Natural killer cell (primary cell): ENCODE data around the gene ZNF385C. TPM values are rescaled to one million over a fixed set of nuclear protein-coding genes. Genes with fewer than 3 reads are reported as not detected.
A peak's percentile ranks its signal among the peaks of the same experiment; 100 is the strongest.

Experiments used
- ATAC-seq, 3 donors: fragments of 150-1000 bp in 2 of 3; fragments of 200-7000 bp in 1 of 3; cut with Tn5 transposase; 1 replicate in 1 of 3; 2 replicates in 2 of 3; pipeline ENCODE4 v1.10.0; 2021; ENCODE audit warnings: mild to moderate bottlenecking in 2 of 3, moderate library complexity in 2 of 3
- DNase-seq, 2 donors: peaks; one replicate each; pipeline versions ENCODE4 v3.0.0 to v3.0.0-alpha.2; 2013 to 2021; ENCODE audit warnings: mixed read lengths in 1 of 2
- H3K27ac ChIP-seq: one replicate; pipeline ENCODE4 v1.5.1; 2013; ENCODE audit warnings: mild to moderate bottlenecking, low read length
- H3K27me3 ChIP-seq: one replicate; pipeline ENCODE4 v1.6.1; 2013; ENCODE audit warnings: low read length; ENCODE audit not compliant: control insufficient read depth, insufficient read depth
- H3K36me3 ChIP-seq: one replicate; pipeline ENCODE4 v1.6.1; 2013; ENCODE audit warnings: low read length; ENCODE audit not compliant: control insufficient read depth, insufficient read depth
- H3K4me1 ChIP-seq: one replicate; pipeline ENCODE4 v1.6.1; 2013; ENCODE audit warnings: low read length; ENCODE audit not compliant: control insufficient read depth, insufficient read depth
- H3K4me3 ChIP-seq: one replicate; pipeline ENCODE4 v1.5.1; 2013; ENCODE audit warnings: low read length
- H3K9me3 ChIP-seq: one replicate; pipeline ENCODE4 v1.6.1; 2013; ENCODE audit warnings: low read length; ENCODE audit not compliant: control insufficient read depth, insufficient read depth
- H3K27ac Mint-ChIP-seq, 2 donors: one replicate each; pipeline ENCODE4 v1.8.0; 2022; ENCODE audit warnings: mild to moderate bottlenecking in 2 of 2, mixed read lengths in 2 of 2, moderate library complexity in 1 of 2
- H3K27me3 Mint-ChIP-seq, 2 donors: one replicate each; pipeline ENCODE4 v1.8.0; 2022; ENCODE audit warnings: low read depth in 2 of 2, mixed read lengths in 2 of 2
- H3K36me3 Mint-ChIP-seq: one replicate; pipeline ENCODE4 v1.8.0; 2022; ENCODE audit warnings: mixed read lengths
- H3K4me1 Mint-ChIP-seq, 2 donors: one replicate each; pipeline ENCODE4 v1.8.0; 2022; ENCODE audit warnings: mixed read lengths in 2 of 2
- H3K4me3 Mint-ChIP-seq: one replicate; pipeline ENCODE4 v1.8.0; 2022; ENCODE audit warnings: mild to moderate bottlenecking, moderate library complexity, mixed read lengths
- H3K9me3 Mint-ChIP-seq, 2 donors: one replicate each; pipeline ENCODE4 v1.8.0; 2022; ENCODE audit warnings: mixed read lengths in 2 of 2
- CTCF ChIP-seq: fragments of 200-600 bp; IDR thresholded peaks from one replicate; pipeline ENCODE4 v1.8.0; 2022; ENCODE audit warnings: antibody characterized with exemption
- WGBS: methylation state at CpG from one replicate; pipeline ENCODE4 v1.1.7; 2013; ENCODE audit warnings: missing lambda C conversion rate; ENCODE audit not compliant: insufficient coverage; 5-methylcytosine and 5-hydroxymethylcytosine counted together
- intact Hi-C: fragments of 100-400 bp; cut with micrococcal nuclease; formaldehyde crosslinking; loops from one replicate; pipeline ENCODE4 v1.14.2; 2022
- total RNA-seq, 4 donors: library from RNA; stranded (reverse); fragments of 120-200 nt in 1 of 4; gene quantifications; one replicate each; pipeline versions ENCODE4 v1.2.3 to v1.2.4, GENCODE V29; 2013 to 2022

ZNF385C gene
- total RNA-seq, 3 donors from 2014 or later (not counting 1 experiment from before 2014, with no cell fraction given) = 0.28 TPM; not detected in 2

- no peak for DNase-seq
- Histone ChIP-seq H3K4me1 (peaks cover 28% of the 10 kb centered on the region), H3K27ac (no peak overlapping the region), H3K27me3 (no peaks in the 10 kb centered on the region), H3K9me3 (no peaks in the 10 kb centered on the region), H3K4me3 (no peak overlapping the region), H3K36me3 (peaks cover 70% of the 10 kb centered on the region)
- Mint-ChIP-seq H3K36me3 (no peaks in the 10 kb centered on the region), H3K4me3 (no peak overlapping the region), H3K4me1 (peaks cover 19 to 27% of the 10 kb centered on the region in 2 donors), H3K27me3 (no peaks in the 10 kb centered on the region), H3K9me3 (no peaks in the 10 kb centered on the region), H3K27ac (peak overlapping the region in 1 of 2 donors; percentile 40)
- TF ChIP-seq CTCF = no peak
- ATAC-seq = no peak
- intact Hi-C loops = no loop called here
- WGBS = 93% methylated on average over 11 of the region's 11 CpGs
These were observed 122.0 kb downstream of the ZNF385C start for GRCh38 chr17:41976142-41976768.

Other genes with a start within 250 kb of the ZNF385C start
- gene KLHL11, start 233.1 kb downstream of the ZNF385C start, total RNA-seq = 10 to 100 TPM; 19.4 to 29.0 (median 28.2) TPM
- gene ACLY, start 179.5 kb downstream of the ZNF385C start, total RNA-seq = 100 to 1,000 TPM in 2 of 3 donors, 10 to 100 TPM in 1; 86.5 to 106 (median 106) TPM
- gene ODAD4, start 167.9 kb downstream of the ZNF385C start, total RNA-seq = 1 to 10 TPM in 1 of 3 donors, under 1 TPM in 2; 0.70 to 2.9 (median 0.95) TPM
- 10 to 100 TPM; 32.4 to 44.8 (median 38.2) TPM for gene CNP, start 131.7 kb downstream of the ZNF385C start, total RNA-seq
- gene DNAJC7, start 81.0 kb downstream of the ZNF385C start, total RNA-seq = 100 to 1,000 TPM; 123 to 159 (median 149) TPM
- 10 to 100 TPM; 17.5 to 20.9 (median 19.3) TPM for gene NKIRAS2, start 78.4 kb downstream of the ZNF385C start, total RNA-seq
- gene C17orf113, start 47.9 kb downstream of the ZNF385C start, total RNA-seq = under 1 TPM; 0.25 to 0.28 (median 0.26) TPM
- gene DHX58, start 14.2 kb upstream of the ZNF385C start, total RNA-seq = 10 to 100 TPM; 22.0 to 29.0 (median 24.5) TPM
- 10 to 100 TPM; 29.6 to 32.8 (median 29.9) TPM for gene KAT2A, start 22.9 kb upstream of the ZNF385C start, total RNA-seq
- gene HSPB9, start 24.3 kb upstream of the ZNF385C start, total RNA-seq = not detected
- gene RAB5C, start 56.5 kb upstream of the ZNF385C start, total RNA-seq = 100 to 1,000 TPM; 137 to 151 (median 148) TPM
- gene KCNH4, start 82.7 kb upstream of the ZNF385C start, total RNA-seq = under 1 TPM; 0.12 to 0.27 (median 0.20) TPM
- not detected for gene HCRT, start 87.0 kb upstream of the ZNF385C start, total RNA-seq
- 10 to 100 TPM; 19.5 to 24.6 (median 22.8) TPM for gene GHDC, start 96.0 kb upstream of the ZNF385C start, total RNA-seq
- 100 to 1,000 TPM in 2 of 3 donors, 10 to 100 TPM in 1; 79.9 to 112 (median 103) TPM for gene STAT5B, start 177.9 kb upstream of the ZNF385C start, total RNA-seq
- gene STAT5A, start 190.0 kb upstream of the ZNF385C start, total RNA-seq = 100 to 1,000 TPM; 112 to 135 (median 117) TPM